ENCODE measurements around the gene MAN2A2.
A peak's percentile ranks its signal among the peaks of the same experiment; 100 is the strongest.
"Not testable (repeated sequence)": the region's sequence is repeated elsewhere in the genome, so short reads cannot be mapped to it uniquely, and the experiment has no call there.

The MAN2A2 gene

DNA sequence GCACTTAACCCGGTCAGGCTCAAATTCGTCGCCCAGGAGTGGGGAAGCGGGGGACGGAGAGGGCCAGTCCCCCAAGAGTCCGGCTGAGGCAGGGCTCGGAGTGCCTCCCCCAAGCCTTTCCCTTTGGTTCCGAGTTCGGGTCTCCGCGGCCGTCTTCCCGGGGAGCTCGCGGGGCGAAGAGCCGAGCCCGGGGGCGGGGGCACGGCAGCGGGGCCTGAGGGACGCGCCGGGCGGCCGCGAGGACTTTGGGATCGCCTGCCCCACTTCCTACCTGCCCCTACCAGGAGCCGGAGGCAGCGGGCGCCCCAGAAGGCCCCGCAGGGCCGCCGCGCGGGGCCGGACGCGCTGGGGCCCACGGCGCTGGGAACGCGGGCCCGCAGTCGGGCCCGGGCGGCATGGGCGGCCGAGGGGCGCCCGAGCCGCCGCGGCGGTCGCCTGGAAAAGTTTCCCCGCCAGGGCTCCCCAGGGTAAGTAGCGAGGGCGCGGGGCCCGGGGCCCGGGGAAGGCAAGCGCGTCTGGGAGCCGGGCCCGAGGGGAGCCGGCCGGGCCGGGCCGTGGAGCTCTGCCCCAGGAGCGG lies 31.9 kb upstream of the MAN2A2 start:
- peak in 12 of 56 donors; percentile 17 to 49 (median 28) for DNase-seq

DNA sequence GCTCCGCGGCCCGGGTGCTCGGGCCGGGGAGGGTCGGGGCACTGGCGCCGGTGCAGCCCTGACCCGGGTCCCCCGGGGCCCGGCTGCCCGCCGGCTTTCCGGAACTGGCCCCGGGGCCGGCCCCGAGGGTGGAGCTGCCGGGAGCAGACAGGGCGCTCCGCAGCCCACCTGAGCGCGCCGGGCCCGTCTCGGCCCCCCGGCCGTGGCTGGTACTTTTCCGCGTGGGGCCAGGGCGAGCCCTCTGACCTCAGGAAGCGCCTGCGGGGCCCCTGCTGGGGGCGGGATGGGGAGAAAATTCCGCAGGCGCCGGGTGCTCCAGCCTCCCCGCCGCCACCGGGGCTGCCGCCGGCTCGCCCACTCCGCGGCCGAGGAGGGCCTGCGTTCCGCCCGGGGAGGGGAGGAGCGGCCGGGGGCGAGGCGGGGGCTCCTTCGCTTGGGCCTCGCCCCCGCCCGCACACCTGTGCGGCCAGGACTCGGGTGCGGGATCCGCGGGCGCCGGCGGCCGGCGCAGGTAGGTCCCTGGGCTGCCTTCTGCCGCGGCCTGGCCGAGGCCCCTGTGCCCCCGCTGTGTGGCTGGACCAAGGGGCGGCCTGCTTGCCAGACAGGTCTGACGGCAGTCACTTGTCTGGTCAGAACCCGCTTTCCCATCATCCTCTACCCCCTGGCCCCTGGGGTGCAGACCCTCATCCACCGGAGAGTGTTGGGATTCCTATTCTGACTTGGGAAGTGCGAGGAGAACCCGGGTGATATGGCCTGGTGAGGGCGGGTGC lies 31.2 kb upstream of the MAN2A2 start:
- DNase-seq: peak in 2 of 56 donors; percentile 22 to 35

DNA sequence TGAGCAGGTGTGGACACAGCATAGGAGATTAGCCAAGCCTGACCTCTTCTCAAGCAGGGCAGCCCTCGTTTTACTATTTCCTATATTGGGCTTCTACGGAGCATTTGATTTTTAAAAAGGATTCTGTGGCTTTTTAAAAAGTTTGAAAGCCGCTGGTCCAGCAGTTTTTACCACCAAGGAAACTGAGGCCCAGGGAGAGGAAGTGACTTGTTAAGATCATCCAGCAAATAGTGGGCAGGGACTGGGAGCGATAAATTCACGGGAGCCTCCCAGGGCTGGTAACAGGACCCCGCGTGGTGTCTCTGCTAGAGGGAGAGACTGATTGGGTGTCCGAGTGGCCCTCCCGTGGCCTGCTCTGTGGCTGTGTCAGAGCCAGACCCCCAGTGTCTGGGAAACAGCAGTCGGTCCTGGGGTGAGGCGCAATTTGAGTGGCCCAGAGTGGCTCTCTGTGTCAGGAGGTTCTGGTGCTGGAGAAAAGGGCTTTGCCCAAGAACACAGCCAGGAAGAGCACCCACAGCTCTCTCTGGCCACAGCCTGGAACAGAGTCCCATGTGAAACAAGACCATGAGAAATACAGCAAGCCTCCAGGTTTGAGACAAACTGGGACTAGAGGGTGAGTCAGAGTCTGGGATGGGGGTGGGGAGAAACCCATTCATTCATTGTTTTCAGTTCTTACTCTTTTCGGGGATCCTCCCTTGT lies 30.5 kb upstream of the MAN2A2 start:
- peak in 3 of 56 donors; percentile 21 to 28 (median 26) for DNase-seq

DNA sequence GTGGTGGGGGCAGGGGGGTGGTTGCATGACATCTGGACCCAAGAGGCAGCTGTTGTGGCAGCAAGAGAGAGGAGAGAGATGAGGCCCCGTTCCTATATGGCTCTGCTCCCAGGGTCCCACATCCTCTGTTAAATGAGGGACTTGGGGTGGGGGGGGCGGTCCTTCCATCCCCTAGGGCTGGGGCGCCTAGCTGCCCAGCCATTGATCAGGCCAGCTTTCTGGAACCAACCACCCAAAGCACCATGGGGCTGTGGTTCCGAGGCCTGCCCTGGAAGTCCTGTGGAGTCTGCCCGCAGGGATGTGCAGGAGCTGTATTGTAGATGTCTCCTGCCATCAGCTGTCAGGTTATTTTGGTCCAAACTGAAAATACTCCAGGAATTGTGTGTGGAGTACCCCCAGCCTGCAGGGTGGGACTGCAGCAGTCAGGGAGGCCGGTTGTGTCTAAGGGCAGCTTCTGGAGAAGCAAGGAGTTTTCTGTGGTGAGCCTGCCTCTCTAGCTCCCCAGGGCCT lies 29.6 kb upstream of the MAN2A2 start:
- DNase-seq: no peak

DNA sequence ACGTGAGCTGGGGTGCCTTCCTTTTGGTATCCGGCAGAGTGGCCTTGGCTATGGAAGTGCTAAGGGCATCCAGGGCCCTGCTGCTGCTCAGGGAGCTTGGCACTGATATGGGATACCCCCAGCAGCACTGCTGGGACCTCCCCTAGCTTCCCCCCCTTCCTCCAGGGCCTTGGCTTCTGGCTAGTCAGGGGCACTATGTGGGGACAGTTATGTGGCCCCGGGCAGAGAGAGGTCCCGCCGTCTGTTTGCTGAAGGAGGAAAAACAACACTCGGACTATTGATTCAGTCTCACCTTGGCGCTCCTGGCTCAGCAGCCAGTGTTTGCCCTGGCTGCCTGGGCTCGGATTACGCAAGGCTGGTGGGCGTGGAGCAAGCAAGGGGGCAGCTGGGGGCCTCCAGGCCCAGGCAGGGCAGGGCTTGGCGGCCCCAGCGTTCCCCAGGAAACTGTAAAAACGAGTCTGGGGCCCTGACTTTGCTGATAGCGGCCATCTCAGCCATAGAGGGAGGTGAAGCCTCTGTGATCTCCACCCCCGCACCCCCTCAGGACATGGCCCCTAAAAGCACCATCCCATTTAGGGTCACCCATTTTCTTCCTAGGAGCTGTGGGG lies 29.0 kb upstream of the MAN2A2 start:
- no peak for DNase-seq

DNA sequence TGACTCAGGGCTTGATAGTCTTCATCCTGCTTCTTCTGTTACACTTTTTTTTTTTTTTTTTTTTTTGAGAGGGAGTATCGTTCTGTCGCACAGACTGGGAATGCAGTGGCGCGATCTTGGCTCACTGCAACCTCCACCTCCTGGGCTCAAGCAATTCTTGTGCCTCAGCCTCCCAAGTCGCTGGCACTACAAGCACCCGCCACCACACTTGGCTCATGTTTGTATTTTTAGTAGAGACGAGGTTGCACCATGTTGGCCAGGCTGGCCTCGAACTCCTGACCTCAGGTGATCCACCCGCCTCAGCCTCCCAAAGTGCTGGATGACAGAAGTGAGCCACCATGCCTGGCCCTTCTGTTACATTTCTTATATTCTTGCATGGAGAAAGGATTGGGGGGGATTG lies 28.1 kb upstream of the MAN2A2 start:
- DNase-seq: not testable (repeated sequence)

DNA sequence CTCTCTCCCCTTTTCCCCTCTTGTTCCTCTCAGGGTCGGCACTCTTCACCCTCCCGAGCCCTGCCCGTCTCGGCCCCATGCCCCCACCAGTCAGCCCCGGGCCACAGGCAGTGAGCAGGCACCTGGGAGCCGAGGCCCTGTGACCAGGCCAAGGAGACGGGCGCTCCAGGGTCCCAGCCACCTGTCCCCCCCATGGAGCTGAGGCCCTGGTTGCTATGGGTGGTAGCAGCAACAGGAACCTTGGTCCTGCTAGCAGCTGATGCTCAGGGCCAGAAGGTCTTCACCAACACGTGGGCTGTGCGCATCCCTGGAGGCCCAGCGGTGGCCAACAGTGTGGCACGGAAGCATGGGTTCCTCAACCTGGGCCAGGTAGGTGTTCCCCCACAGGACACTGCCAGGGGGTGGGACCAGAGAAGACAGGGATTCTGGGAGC lies 27.5 kb upstream of the MAN2A2 start:
- no peak for DNase-seq

DNA sequence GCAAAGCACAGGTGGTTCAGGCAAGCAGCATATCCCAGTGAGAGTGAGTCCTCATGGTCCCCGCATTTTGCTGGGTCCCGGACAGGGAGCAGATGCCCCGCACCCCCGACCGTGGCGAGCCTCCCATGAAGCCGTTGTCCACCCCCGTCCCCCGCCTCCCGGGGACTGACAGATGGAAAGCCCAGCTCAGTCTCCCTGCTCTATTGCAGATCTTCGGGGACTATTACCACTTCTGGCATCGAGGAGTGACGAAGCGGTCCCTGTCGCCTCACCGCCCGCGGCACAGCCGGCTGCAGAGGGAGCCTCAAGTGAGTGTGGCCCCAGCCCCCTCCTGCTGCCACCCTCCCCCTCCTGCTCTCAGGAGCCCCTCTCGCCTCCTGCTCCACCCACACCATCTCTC lies 27.1 kb upstream of the MAN2A2 start:
- no peak for DNase-seq

DNA sequence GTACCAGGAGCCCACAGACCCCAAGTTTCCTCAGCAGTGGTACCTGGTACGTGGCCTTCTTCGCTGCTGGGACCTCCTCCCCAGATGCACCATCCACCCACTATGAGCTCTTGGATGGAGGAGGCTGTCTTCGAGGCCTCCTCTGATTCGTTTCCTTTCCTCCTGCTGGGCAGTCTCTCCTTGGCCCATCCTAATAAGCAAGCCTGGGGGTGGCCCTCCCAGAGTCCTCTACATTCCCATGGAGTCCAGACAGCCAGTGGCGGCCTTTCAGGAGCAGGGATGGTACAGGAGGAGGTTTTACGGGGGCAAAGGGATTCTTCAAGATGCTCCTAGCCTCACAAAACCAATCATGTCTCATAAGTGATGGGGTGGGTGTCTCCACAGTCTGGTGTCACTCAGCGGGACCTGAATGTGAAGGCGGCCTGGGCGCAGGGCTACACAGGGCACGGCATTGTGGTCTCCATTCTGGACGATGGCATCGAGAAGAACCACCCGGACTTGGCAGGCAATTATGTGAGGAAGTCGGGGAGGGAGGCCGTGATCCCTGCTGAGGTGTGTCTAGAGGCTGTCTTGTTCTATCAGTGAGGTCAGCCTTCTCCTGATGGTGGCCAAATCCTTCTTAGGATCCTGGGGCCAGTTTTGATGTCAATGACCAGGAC lies 26.5 kb upstream of the MAN2A2 start:
- DNase-seq: no peak

DNA sequence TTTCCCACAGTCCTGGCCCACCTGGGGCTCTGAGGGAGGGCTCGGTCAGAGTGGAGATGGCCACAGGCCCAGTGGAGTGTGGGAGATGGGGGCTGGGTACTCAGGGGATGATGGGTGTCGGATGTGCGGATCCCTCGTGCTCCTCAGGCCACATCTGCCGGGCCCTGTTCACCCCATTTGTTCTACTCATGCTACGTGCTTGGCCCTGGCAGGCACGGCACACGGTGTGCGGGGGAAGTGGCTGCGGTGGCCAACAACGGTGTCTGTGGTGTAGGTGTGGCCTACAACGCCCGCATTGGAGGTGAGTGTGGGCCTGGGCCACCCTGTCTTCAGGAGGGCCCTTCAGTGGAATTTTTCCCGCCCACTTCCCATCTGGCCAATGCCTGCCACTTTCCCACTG lies 25.8 kb upstream of the MAN2A2 start:
- DNase-seq: no peak

DNA sequence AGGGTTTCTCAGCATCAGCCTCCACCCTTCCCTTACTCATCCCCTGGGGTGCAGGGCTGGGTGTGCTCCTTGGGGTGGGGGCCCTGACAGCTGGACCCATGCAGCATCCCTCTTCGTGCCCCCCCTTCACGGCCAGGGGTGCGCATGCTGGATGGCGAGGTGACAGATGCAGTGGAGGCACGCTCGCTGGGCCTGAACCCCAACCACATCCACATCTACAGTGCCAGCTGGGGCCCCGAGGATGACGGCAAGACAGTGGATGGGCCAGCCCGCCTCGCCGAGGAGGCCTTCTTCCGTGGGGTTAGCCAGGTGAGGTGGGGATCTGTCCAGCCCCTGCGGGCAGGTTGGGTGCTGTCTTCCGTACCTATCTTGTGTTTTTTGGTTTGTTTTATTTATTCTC lies 25.1 kb upstream of the MAN2A2 start:
- DNase-seq: no peak

DNA sequence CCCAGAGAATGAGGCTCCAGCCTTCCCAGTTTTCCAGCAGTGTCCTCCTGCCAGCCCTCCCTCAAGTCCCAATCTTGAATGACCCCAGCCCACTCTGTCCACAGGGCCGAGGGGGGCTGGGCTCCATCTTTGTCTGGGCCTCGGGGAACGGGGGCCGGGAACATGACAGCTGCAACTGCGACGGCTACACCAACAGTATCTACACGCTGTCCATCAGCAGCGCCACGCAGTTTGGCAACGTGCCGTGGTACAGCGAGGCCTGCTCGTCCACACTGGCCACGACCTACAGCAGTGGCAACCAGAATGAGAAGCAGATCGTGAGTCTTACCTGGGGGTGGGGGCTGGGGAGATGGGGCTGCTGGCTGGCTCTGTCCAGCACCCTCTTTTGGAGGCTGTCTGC lies 24.4 kb upstream of the MAN2A2 start:
- no peak for DNase-seq

DNA sequence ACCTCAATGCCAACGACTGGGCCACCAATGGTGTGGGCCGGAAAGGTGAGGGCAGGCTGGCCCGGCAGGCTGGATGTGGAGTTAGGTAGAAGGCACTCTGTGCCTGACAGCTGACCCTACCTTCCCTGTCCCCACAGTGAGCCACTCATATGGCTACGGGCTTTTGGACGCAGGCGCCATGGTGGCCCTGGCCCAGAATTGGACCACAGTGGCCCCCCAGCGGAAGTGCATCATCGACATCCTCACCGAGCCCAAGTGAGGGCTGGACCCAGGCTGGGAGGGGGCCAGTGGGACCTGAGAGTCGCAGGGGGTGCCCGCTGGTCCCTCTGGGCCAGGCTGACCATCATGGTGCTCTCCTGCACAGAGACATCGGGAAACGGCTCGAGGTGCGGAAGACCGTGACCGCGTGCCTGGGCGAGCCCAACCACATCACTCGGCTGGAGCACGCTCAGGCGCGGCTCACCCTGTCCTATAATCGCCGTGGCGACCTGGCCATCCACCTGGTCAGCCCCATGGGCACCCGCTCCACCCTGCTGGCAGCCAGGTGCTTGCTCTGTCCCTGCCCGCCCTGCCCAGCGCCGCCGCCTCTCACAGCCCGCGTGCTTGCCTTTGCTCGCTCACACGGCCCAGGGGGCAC lies 23.3 kb upstream of the MAN2A2 start:
- DNase-seq: no peak

DNA sequence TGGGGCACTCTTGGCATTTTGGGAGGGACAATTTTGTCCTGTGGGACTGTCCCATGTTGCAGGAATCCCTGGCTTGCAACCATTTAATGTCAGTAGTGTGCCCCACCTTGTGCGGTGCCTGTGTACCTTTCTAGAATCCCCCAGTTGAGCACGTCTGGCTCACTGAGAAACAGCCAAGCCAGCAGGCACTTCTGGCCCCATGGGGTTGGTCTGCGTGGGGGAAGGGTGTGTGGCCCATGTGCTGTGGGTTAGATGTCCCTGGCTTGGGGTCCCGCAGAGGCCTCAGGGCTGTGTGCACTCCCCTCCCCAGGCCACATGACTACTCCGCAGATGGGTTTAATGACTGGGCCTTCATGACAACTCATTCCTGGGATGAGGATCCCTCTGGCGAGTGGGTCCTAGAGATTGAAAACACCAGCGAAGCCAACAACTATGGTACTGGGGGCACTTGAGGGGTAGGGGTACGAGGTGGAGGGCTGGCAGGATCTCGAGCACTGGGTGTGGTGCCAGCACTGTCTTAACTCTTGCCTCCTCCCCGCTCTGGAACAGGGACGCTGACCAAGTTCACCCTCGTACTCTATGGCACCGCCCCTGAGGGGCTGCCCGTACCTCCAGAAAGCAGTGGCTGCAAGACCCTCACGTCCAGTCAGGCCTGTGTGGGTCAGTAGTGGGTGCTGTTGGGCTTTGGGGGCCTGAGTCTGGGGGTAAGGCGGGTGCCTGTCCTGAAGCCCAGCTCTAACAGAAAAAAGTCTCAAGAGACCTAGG lies 22.5 kb upstream of the MAN2A2 start:
- no peak for DNase-seq

DNA sequence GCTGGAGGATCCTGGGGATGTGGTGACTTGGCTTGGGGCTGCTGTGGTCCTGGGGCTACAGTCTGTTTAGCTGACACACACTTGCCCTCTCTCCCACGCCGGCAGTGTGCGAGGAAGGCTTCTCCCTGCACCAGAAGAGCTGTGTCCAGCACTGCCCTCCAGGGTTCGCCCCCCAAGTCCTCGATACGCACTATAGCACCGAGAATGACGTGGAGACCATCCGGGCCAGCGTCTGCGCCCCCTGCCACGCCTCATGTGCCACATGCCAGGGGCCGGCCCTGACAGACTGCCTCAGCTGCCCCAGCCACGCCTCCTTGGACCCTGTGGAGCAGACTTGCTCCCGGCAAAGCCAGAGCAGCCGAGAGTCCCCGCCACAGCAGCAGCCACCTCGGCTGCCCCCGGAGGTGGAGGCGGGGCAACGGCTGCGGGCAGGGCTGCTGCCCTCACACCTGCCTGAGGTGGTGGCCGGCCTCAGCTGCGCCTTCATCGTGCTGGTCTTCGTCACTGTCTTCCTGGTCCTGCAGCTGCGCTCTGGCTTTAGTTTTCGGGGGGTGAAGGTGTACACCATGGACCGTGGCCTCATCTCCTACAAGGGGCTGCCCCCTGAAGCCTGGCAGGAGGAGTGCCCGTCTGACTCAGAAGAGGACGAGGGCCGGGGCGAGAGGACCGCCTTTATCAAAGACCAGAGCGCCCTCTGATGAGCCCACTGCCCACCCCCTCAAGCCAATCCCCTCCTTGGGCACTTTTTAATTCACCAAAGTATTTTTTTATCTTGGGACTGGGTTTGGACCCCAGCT lies 21.7 kb upstream of the MAN2A2 start:
- DNase-seq: no peak

DNA sequence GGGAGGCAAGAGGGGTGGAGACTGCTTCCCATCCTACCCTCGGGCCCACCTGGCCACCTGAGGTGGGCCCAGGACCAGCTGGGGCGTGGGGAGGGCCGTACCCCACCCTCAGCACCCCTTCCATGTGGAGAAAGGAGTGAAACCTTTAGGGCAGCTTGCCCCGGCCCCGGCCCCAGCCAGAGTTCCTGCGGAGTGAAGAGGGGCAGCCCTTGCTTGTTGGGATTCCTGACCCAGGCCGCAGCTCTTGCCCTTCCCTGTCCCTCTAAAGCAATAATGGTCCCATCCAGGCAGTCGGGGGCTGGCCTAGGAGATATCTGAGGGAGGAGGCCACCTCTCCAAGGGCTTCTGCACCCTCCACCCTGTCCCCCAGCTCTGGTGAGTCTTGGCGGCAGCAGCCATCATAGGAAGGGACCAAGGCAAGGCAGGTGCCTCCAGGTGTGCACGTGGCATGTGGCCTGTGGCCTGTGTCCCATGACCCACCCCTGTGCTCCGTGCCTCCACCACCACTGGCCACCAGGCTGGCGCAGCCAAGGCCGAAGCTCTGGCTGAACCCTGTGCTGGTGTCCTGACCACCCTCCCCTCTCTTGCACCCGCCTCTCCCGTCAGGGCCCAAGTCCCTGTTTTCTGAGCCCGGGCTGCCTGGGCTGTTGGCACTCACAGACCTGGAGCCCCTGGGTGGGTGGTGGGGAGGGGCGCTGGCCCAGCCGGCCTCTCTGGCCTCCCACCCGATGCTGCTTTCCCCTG lies 21.0 kb upstream of the MAN2A2 start:
- no peak for DNase-seq

DNA sequence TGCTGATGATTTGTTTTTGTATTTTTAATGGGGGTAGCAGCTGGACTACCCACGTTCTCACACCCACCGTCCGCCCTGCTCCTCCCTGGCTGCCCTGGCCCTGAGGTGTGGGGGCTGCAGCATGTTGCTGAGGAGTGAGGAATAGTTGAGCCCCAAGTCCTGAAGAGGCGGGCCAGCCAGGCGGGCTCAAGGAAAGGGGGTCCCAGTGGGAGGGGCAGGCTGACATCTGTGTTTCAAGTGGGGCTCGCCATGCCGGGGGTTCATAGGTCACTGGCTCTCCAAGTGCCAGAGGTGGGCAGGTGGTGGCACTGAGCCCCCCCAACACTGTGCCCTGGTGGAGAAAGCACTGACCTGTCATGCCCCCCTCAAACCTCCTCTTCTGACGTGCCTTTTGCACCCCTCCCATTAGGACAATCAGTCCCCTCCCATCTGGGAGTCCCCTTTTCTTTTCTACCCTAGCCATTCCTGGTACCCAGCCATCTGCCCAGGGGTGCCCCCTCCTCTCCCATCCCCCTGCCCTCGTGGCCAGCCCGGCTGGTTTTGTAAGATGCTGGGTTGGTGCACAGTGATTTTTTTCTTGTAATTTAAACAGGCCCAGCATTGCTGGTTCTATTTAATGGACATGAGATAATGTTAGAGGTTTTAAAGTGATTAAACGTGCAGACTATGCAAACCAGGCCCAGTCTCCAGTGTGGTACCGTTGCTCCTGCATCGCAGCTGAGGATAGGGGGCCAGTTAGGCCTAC lies 20.1 kb upstream of the MAN2A2 start:
- peak in 1 of 56 donors; percentile 19 for DNase-seq

DNA sequence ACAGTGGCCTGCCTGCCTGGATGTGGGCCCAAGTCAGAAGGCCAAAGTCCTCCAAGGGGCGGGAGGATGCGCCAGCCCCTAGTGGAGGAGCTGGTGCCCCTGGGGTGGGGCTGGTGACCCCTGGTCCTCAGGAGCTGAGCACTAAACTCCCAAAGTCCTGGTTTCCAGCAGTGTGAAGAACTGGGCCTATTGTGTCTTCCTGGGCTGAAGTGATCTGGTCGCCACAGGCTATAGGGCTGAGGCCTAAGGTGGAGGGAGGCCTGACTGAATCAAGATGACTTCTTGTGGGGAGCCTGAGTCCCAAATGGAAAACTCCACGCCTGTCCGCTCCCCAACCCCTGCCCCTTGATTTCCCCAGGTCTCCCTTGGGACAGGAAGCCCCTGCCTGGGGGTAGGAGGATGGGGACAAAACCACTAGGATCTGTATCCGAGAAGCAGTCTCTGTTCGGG lies 19.6 kb upstream of the MAN2A2 start:
- no peak for DNase-seq

All from amygdala (tissue), 56 donors.